ENCODE measurements around the gene ASPSCR1.

DNA sequence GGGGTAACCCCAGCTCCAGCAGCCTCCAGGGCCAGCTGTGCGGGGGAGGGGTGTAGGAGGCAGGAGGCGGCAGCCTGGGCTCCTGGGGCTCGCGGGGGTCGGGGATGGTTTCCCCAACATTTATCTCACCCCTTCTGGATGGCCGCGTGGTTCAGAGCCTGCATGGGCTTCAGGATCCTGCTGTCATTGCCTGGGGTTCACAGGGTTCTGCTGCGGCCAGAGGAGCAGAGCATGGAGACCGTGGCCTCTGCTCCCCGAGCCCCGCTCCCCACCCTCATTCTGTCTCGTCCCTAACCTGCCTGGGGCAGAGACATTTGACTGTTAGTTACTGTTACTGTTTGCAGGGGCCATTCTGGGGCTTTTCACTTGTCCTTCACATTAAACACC lies 35.3 kb upstream of the ASPSCR1 start:
- TF ChIP-seq CTCF (conservative IDR thresholded peaks at IDR 0.05 in 1 of 2, IDR thresholded peaks at IDR 0.05 in 1 of 2; ENCODE audit: low read depth in 1 of 2, low read length in 2 of 2) (no peak), EZH2 (IDR thresholded peaks at IDR 0.05; ENCODE audit: low read length, missing control alignments) (no peak)
